GM12874 (cell line): ENCODE data around the gene TYROBP.

ENCODE experiments used
- TF ChIP-seq, protein P1 (sequence below): IDR thresholded peaks from 2 replicates; pipeline ENCODE4 v1.5.1; 2011; ENCODE audit warnings: low read depth, mild to moderate bottlenecking, control low read depth, low read length, moderate library complexity; ENCODE audit not compliant: insufficient read depth

TYROBP gene

DNA sequence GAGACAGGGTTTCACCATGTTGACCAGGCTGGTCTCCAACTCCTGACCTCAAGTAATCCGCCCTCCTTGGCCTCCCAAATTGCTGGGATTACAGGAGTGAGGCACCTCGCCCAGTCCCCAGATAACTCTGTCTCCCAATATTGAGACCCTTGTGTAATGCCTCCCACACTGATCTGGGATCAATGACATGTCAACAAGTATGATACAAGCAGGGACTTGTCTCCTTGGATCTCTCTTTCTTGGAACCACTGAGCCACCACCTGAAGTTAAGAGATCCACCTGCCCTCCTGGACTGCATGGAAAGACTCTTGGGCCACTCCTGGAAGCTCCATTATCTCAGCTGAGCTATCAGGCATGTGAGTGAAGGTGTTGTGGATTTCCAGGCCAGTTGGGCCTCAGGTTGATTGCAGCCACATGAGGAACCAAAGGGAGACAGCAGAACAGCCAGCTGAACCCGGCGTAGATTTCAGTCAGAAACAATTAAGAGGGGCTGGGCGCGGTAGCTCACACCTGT, 22.8 kb downstream of the TYROBP start:
- TF ChIP-seq, protein P1, sequence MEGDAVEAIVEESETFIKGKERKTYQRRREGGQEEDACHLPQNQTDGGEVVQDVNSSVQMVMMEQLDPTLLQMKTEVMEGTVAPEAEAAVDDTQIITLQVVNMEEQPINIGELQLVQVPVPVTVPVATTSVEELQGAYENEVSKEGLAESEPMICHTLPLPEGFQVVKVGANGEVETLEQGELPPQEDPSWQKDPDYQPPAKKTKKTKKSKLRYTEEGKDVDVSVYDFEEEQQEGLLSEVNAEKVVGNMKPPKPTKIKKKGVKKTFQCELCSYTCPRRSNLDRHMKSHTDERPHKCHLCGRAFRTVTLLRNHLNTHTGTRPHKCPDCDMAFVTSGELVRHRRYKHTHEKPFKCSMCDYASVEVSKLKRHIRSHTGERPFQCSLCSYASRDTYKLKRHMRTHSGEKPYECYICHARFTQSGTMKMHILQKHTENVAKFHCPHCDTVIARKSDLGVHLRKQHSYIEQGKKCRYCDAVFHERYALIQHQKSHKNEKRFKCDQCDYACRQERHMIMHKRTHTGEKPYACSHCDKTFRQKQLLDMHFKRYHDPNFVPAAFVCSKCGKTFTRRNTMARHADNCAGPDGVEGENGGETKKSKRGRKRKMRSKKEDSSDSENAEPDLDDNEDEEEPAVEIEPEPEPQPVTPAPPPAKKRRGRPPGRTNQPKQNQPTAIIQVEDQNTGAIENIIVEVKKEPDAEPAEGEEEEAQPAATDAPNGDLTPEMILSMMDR, result no peak

DNA sequence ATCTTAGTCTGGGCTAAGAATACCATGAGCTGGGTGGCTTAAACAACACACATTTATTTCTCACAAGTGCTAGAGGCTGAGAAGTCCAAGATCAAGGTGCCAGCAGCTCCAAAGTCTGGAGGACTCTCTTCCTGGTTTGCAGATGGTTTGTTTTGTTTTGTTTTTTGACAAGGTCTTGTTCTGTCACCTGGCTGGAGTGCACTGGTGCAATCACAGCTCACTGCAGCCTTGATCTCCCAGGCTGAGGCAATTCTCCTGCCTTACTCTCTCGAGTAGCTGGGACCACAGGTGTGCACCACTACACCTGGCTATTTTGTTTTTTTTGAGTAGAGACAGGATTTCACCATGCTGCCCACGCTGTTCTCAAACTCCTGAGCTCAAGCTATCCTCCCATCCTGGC, 24.2 kb downstream of the TYROBP start:
- TF ChIP-seq, protein P1, result no peak

DNA sequence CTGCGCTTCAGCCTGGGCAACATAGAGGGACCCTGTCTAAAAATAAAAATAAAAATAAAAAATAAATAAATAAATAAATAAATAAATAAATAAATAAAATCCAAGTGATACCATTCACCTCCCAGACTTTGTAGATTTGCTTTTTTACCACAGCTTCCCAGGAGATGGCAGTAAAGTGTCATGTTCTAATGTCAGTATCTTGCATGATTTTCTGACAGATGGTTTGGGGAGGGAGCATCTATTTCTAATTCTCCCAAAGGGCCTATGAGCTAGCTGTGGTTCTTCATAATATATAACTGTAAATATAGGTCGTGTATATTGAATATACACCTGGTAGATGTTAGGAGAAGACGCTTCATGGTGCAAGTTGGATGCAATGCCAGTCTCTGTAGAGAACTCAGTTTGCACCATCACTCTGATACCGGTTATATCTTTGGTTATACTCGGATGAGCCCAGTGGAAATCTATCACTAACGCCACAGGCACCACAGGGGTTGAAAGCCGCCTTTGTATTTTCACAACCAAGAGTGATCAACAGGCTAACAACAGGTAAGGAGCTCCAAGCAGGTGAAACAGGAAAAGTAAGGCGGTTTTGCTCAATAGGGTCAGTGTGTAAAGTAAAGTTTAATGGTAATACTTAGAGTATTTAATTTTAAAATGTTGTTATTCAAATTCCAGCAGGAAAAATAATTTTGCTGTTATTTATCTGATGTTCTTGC, 25.8 kb downstream of the TYROBP start:
- TF ChIP-seq, protein P1, result peak; percentile 21; the same call in 1 of the 2 replicates

DNA sequence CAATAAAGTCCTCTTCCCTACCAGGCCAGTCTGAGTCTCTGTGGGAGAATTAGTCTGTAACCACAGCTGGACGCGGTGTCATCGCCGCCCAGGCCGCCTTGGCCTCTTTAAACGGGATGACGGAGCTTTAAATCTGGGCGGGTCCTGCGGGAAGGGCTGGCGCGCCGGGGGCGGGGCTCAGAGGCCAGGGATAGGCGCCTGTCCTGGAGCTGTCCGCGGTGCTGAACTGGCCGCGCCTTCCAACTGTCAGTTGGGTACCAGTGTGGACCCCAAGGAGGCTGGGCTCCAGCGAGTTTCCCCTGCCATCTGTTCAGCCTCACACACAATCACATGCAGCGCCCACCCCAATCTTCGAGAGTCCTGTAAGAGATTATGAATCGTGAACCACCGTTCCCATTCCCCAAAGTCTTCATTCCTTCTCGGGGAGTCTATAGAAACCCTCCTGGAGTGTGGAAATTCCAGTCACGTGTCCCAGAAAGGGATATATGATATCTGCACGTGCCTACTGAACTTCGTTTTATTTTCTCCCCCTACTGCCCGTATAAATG, 28.3 kb downstream of the TYROBP start:
- TF ChIP-seq, protein P1, result no peak

DNA sequence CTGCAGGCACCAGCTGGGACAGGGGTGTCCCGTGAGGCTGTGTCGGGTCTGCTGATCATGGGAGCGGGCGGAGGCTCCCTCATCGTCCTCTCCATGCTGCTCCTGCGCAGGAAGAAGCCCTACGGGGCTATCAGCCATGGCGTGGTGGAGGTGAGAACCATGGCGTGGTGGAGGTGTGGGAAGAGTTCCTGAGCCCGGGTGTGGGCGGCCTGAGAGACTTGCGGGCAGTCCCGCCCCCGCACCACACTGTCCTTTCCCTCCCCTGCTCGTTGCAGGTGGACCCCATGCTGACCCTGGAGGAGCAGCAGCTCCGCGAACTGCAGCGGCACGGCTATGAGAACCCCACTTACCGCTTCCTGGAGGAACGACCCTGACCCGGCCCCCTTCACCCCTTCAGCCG, 29.0 kb downstream of the TYROBP start:
- TF ChIP-seq, protein P1, result no peak

DNA sequence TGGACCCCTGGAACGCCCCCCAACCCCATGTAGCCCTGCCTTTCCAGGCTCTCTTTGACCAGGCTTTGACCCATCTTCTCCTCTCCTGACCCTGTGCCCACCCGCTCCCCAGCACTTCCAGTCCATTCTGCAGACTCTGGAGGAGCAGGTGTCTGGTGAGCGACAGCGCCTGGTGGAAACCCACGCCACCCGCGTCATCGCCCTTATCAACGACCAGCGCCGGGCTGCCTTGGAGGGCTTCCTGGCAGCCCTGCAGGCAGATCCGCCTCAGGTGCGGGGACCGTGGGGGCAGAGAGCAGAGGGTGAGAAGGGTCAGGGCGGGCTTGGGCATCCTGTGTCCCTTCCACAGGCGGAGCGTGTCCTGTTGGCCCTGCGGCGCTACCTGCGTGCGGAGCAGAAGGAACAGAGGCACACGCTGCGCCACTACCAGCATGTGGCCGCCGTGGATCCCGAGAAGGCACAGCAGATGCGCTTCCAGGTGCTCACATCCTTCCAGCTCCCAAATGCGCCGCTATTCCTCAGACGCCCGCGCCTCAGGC, 33.6 kb downstream of the TYROBP start:
- TF ChIP-seq, protein P1, result no peak

DNA sequence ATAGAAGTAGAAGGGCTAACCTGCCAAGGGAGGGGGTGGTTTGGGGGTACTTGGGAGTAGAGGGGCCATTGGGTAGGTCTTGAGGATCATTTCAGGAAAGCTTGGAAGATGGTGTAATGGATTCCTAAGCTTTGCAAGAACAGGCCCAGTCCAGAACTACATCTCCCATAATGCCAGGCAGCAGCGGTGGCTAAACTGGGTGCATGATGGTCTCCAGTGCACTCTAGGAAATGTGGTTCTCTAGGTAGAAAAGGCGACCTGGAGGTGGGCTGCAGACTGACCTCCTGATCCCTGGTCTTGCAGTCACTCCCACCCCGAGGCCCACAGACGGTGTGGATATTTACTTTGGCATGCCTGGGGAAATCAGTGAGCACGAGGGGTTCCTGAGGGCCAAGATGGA, 35.9 kb downstream of the TYROBP start:
- TF ChIP-seq, protein P1, result no peak
